B cell (primary cell): Measurements from ENCODE around the gene XYLT2. TPM values are rescaled to one million over a fixed set of nuclear protein-coding genes. Genes with fewer than 3 reads are reported as not detected.

ENCODE experiments used
- ATAC-seq: fragments of 200-7000 bp; cut with Tn5 transposase; one replicate; pipeline ENCODE4 v1.10.0; 2021; ENCODE audit warnings: low read depth, mild to moderate bottlenecking, moderate number of reproducible peaks, moderate library complexity
- CTCF ChIA-PET: fragments of 350-600 bp; sonication (Branson Sonifier 250); formaldehyde crosslinking; loops from one replicate; lab custom pipeline; 2021; ENCODE audit warnings: antibody characterized with exemption, inconsistent platforms; lab: Charles Lee
- POLR2A ChIA-PET: fragments of 350-600 bp; sonication (Branson Sonifier 250); formaldehyde crosslinking; loops from one replicate; lab custom pipeline; 2021; ENCODE audit warnings: antibody characterized with exemption; lab: Charles Lee
- DNase-seq: peaks from one replicate; pipeline ENCODE4 v3.0.0; 2013
- H2AFZ ChIP-seq: 2 replicates; pipeline ENCODE4 v1.6.1; 2012; ENCODE audit warnings: mild to moderate bottlenecking, low read depth, low read length; ENCODE audit not compliant: insufficient read depth, poor library complexity, severe bottlenecking
- H3K27ac ChIP-seq, 2 donors: 1 replicate in 1 of 2; 2 replicates in 1 of 2; pipeline ENCODE4 v1.5.1; 2012 to 2013; ENCODE audit warnings: low read length in 2 of 2, mild to moderate bottlenecking in 2 of 2, moderate library complexity in 1 of 2
- H3K27me3 ChIP-seq, 4 experiments: fragments of 200-600 bp in 1 of 4; sonication (generic) in 1 of 4; replicated peaks in 1 of 4; 1 replicate in 2 of 4; 2 replicates in 2 of 4; pipeline versions ENCODE4 v1.6.1 to v1.7.0; 2013 to 2016; ENCODE audit warnings: low read length in 3 of 4, mild to moderate bottlenecking in 2 of 4, mixed read lengths in 1 of 4, moderate library complexity in 1 of 4; ENCODE audit not compliant: insufficient read depth in 4 of 4, control insufficient read depth in 3 of 4; ENCODE audit errors: control extremely low read depth in 1 of 4
- H3K36me3 ChIP-seq, 2 experiments: replicated peaks in 1 of 2; 1 replicate in 1 of 2; 2 replicates in 1 of 2; pipeline versions ENCODE4 v1.6.1 to v1.7.1; 2013; ENCODE audit warnings: low read length in 1 of 2; ENCODE audit not compliant: insufficient read depth in 2 of 2, control insufficient read depth in 1 of 2; ENCODE audit errors: control extremely low read depth in 1 of 2, extremely low read depth in 1 of 2
- H3K4me1 ChIP-seq, 2 donors: fragments of 200-600 bp in 1 of 2; sonication (generic) in 1 of 2; 1 replicate in 1 of 2; 2 replicates in 1 of 2; pipeline versions ENCODE4 v1.5.1 to v1.6.1; 2013 to 2017; ENCODE audit warnings: low read length in 2 of 2; ENCODE audit not compliant: control insufficient read depth in 2 of 2, insufficient read depth in 2 of 2
- H3K4me2 ChIP-seq: replicated peaks from 2 replicates; pipeline ENCODE3; 2012; ENCODE audit warnings: mild to moderate bottlenecking, low read depth, low read length; ENCODE audit not compliant: poor library complexity, severe bottlenecking
- H3K4me3 ChIP-seq, 5 experiments: fragments of 200-600 bp in 1 of 5; sonication (generic) in 1 of 5; 1 replicate in 3 of 5; 2 replicates in 2 of 5; pipeline versions ENCODE4 v1.5.1 to v1.7.0; 2011 to 2016; ENCODE audit warnings: low read length in 4 of 5, mild to moderate bottlenecking in 4 of 5, low read depth in 2 of 5, control low read depth in 1 of 5, moderate library complexity in 1 of 5; ENCODE audit not compliant: insufficient read depth in 1 of 5; ENCODE audit errors: control extremely low read depth in 1 of 5, extremely low read depth in 1 of 5
- H3K79me2 ChIP-seq: fragments of 200-600 bp; sonication (generic); one replicate; pipeline ENCODE4 v1.6.0; 2016; ENCODE audit warnings: low read length; ENCODE audit not compliant: control insufficient read depth, insufficient read depth
- H3K9ac ChIP-seq: fragments of 200-600 bp; sonication (generic); 2 replicates; pipeline ENCODE4 v1.6.1; 2017; ENCODE audit warnings: mild to moderate bottlenecking, low read length, moderate library complexity
- H3K9me3 ChIP-seq, 3 donors: one replicate each; pipeline versions ENCODE4 v1.6.1 to v1.7.1; 2013; ENCODE audit warnings: low read length in 2 of 3; ENCODE audit not compliant: control insufficient read depth in 2 of 3, insufficient read depth in 1 of 3; ENCODE audit errors: control extremely low read depth in 1 of 3
- H4K20me1 ChIP-seq: 2 replicates; pipeline ENCODE4 v1.6.0; 2012; ENCODE audit warnings: mild to moderate bottlenecking, low read length; ENCODE audit not compliant: insufficient read depth, control insufficient read depth, poor library complexity, severe bottlenecking
- H3K27ac Mint-ChIP-seq: one replicate; pipeline ENCODE4 v1.8.0; 2021; ENCODE audit warnings: mixed read lengths
- H3K27me3 Mint-ChIP-seq: one replicate; pipeline ENCODE4 v1.8.0; 2021; ENCODE audit warnings: mixed read lengths
- H3K4me1 Mint-ChIP-seq: one replicate; pipeline ENCODE4 v1.8.0; 2021; ENCODE audit warnings: mixed read lengths
- H3K4me3 Mint-ChIP-seq: one replicate; pipeline ENCODE4 v1.8.0; 2021; ENCODE audit warnings: mixed read lengths
- H3K9me3 Mint-ChIP-seq: one replicate; pipeline ENCODE4 v1.8.0; 2022; ENCODE audit warnings: mixed read lengths; ENCODE audit not compliant: insufficient read depth
- CTCF ChIP-seq: fragments of 200-600 bp; IDR thresholded peaks from one replicate; pipeline ENCODE4 v1.8.0; 2022; ENCODE audit warnings: antibody characterized with exemption, mild to moderate bottlenecking
- EZH2 ChIP-seq: IDR thresholded peaks from 2 replicates; pipeline ENCODE4 v1.6.1; 2012; ENCODE audit warnings: borderline replicate concordance, low read depth, mild to moderate bottlenecking, moderate library complexity, low read length; ENCODE audit not compliant: insufficient read depth, poor library complexity, severe bottlenecking
- WGBS: methylation state at CpG from one replicate; pipeline ENCODE4 v1.1.5; 2013; ENCODE audit warnings: missing lambda C conversion rate; ENCODE audit not compliant: insufficient coverage; 5-methylcytosine and 5-hydroxymethylcytosine counted together
- intact Hi-C: fragments of 100-400 bp; cut with micrococcal nuclease; formaldehyde crosslinking; loops from one replicate; pipeline ENCODE4 v1.10.0; 2022
- polyA plus RNA-seq: library from polyadenylated mRNA; depleted of rRNA; stranded (reverse); fragments of >200 nt; gene quantifications from 2 replicates; pipeline ENCODE4 v1.2.3, GENCODE V29; 2012
- total RNA-seq, 2 donors: library from RNA; stranded (reverse); fragments of 120-200 nt in 1 of 2; gene quantifications; 1 replicate in 1 of 2; 2 replicates in 1 of 2; pipeline versions ENCODE4 v1.2.3 to v1.2.4, GENCODE V29; 2013 to 2022

Gene XYLT2
- total and polyA plus RNA-seq, 2 donors (not counting 1 experiment from before 2014, with no cell fraction given), result 21.5 to 29.9 TPM

GRCh38 chr17:50317121-50317520 lies 28.8 kb upstream of the XYLT2 start:
- intact Hi-C loops, result no loop called here
- POLR2A ChIA-PET, result no interaction called here

More at GRCh38 chr17:50317121-50317520, 28.8 kb upstream of the XYLT2 start:
- Mint-ChIP-seq H3K4me3 (no peak overlapping the region), H3K9me3 (no peaks in the 10 kb centered on the region), H3K4me1 (no peaks in the 10 kb centered on the region), H3K27me3 (peaks cover 17% of the 10 kb centered on the region), H3K27ac (no peak overlapping the region)
- no peaks in the 10 kb centered on the region for H3K36me3 ChIP-seq
- 90% methylated on average over 2 of the region's 2 CpGs for WGBS
- peaks cover 0 to 8% (median 2%) of the 10 kb centered on the region in 4 experiments for H3K27me3 ChIP-seq
- no peak overlapping the region for H2AFZ ChIP-seq
- H3K4me1 ChIP-seq, result no peaks in the 10 kb centered on the region
- H3K4me2 ChIP-seq, result no peak overlapping the region
- H4K20me1 ChIP-seq, result no peaks in the 10 kb centered on the region
- no peak overlapping the region for H3K27ac ChIP-seq
- DNase-seq (no peak), ATAC-seq (no peak)
- H3K4me3 ChIP-seq, result no peak overlapping the region
- H3K9ac ChIP-seq, result no peak overlapping the region
- H3K9me3 ChIP-seq, result no peaks in the 10 kb centered on the region
- TF ChIP-seq CTCF (no peak), EZH2 (no peak)
- CTCF ChIA-PET, result interaction anchor here (1.2 kb wide), 1 partner anchor 20 kb away, joined by 3 read pairs; no protein-coding TSS in a partner anchor
- H3K79me2 ChIP-seq, result no peaks in the 10 kb centered on the region
